ENCODE results near the gene DISP2. TPM values are rescaled to one million over a fixed set of nuclear protein-coding genes. Genes with fewer than 3 reads are reported as not detected.
A peak's percentile ranks its signal among the peaks of the same experiment; 100 is the strongest.

The DISP2 gene
- total RNA-seq, 1 donor from 2014 or later: under 0.01 TPM

DNA sequence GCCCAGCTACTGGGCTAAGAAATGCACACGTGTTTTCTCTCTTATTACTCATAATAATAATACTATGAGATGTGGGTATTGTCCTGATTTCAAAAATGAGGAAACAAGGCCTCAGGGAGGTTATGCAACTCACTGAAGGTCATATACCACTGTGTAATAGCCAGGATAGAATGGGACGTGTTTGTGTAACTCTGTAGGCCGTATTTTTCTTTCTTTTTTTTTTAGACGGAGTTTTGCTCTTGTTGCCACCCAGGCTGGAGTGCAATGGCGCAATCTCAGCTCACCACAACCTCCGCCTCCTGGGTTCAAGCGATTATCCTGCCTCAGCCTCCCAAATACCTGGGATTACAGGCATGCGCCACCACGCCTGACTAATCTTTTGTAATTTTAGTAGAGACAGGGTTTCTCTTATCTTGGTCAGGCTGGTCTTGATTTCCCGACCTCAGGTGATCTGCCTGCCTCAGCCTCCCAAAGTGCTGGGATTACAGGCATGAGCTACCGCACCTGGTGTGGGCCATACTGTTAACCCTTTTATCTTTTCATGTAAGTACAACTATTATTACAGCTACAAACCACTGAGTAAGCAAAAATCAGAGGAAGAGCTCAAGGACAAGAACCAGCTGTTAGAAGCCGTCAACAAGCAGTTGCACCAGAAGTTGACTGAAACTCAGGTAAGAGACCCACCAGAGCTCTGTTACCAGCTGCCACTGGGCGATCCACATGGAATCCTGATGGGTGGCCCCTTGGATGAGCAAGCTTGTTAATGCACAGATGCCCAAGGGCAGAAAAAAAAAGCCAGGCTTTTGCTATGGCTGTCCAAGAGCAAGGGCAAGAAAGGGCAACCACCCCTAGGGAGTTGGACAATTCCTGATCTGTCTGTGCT, 31.2 kb downstream of the DISP2 start:
- FAIRE-seq (no peak), DNase-seq (ENCODE audit: low read depth) (peak; percentile 40)

DNA sequence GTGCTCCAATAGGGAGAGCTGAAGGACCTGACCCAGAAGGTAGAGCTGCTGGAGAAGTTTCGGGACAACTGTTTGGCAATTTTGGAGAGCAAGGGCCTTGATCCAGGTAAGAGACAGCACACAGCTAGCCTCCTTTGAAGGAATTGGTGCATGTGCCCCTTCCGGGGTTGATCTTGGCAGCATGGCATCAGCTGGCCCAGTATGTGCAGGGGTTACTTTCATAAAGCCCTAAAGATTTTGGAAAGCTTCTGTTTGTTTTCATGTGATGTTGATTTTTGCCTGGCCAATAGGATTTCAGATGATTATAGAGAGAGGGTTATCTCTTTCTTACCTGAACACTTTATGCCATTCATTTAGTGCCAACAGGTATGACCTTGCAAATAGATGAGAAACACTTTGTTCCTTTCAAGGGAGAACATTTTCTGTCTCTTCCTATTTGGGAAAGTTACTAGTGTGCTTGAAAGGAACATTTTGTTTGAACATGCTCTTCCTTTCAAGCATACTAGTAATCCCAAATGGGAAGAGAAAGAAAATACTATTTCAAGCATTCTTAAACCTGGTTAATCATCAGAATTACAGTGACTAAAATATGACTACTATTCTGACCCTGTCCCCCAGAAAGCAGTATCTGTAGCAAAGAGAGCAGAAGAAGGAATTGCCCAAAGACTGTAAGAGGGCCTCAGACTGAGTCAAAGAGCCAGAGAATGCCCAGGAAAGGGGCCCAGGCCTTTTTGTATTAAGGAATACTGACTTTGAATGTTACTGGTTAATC, 32.0 kb downstream of the DISP2 start:
- Histone ChIP-seq H3K4me3 (ENCODE audit: low read depth, low read length) (no peak overlapping the region), H3K36me3 (ENCODE audit: control insufficient read depth, insufficient read depth, low read length) (peaks cover 19% of the 10 kb centered on the region), H3K27me3 (ENCODE audit: control insufficient read depth, insufficient read depth, low read length) (no peaks in the 10 kb centered on the region)
- no peak for FAIRE-seq
- DNase-seq (ENCODE audit: low read depth): no peak
- TF ChIP-seq, protein P1, sequence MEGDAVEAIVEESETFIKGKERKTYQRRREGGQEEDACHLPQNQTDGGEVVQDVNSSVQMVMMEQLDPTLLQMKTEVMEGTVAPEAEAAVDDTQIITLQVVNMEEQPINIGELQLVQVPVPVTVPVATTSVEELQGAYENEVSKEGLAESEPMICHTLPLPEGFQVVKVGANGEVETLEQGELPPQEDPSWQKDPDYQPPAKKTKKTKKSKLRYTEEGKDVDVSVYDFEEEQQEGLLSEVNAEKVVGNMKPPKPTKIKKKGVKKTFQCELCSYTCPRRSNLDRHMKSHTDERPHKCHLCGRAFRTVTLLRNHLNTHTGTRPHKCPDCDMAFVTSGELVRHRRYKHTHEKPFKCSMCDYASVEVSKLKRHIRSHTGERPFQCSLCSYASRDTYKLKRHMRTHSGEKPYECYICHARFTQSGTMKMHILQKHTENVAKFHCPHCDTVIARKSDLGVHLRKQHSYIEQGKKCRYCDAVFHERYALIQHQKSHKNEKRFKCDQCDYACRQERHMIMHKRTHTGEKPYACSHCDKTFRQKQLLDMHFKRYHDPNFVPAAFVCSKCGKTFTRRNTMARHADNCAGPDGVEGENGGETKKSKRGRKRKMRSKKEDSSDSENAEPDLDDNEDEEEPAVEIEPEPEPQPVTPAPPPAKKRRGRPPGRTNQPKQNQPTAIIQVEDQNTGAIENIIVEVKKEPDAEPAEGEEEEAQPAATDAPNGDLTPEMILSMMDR (IDR thresholded peaks at IDR 0.05; ENCODE audit: insufficient read depth, low read length, severe bottlenecking): no peak

More for the DNA sequence above, 31.2 kb downstream of the DISP2 start:
- Histone ChIP-seq H3K4me3 (ENCODE audit: low read depth, low read length) (no peak overlapping the region), H3K36me3 (ENCODE audit: control insufficient read depth, insufficient read depth, low read length) (peaks cover 19% of the 10 kb centered on the region), H3K27me3 (ENCODE audit: control insufficient read depth, insufficient read depth, low read length) (no peaks in the 10 kb centered on the region)
- TF ChIP-seq, protein P1 (IDR thresholded peaks at IDR 0.05; ENCODE audit: insufficient read depth, low read length, severe bottlenecking): no peak

DNA sequence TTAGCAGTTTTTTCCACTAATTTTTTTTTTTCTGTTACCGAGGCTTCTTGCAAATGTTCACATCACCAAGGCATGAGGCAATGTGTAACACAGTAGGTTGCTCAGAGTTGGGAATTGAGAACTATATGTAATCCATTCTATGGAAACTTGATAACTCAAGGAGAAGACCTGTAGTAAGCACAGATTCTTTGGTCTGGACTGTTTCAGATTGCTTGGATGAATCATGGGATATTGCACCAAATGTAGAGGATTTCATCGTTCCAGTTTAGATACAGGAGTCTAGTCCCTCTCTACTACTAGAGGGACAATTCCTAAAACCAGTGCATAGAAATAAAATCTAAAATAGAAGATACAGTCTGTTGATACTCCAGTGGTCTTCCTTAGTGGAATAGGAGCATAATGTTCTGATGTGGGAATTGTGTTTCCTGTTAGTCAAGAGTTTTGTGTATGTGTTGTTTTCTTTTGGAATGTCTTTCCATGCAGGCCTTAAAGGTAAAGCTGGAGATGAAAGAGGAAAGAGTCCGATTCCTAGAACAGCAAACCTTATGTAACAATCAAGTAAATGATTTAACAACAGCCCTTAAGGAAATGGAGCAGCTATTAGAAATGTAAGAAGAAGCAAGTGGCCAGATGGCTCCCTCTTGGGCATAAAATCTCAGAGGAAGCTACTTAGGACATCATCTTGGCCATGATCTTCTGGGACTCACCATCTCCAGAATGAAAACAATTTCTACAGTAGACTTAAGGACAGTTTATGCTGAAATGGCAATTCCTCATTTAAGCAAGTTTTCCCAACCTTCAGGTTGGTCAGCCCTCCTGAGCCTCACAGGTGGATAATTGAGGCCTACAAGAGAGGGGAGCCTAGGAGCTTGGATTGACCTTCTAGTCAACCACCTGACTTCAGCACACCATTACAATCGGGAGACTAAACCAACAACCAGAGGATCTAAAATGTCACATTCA, 35.2 kb downstream of the DISP2 start:
- DNase-seq (ENCODE audit: low read depth): no peak
- no peak for FAIRE-seq
- TF ChIP-seq, protein P1 (IDR thresholded peaks at IDR 0.05; ENCODE audit: insufficient read depth, low read length, severe bottlenecking): no peak
- Histone ChIP-seq H3K27me3 (ENCODE audit: control insufficient read depth, insufficient read depth, low read length) (no peaks in the 10 kb centered on the region), H3K36me3 (ENCODE audit: control insufficient read depth, insufficient read depth, low read length) (peaks cover 14% of the 10 kb centered on the region), H3K4me3 (ENCODE audit: low read depth, low read length) (no peak overlapping the region)

DNA sequence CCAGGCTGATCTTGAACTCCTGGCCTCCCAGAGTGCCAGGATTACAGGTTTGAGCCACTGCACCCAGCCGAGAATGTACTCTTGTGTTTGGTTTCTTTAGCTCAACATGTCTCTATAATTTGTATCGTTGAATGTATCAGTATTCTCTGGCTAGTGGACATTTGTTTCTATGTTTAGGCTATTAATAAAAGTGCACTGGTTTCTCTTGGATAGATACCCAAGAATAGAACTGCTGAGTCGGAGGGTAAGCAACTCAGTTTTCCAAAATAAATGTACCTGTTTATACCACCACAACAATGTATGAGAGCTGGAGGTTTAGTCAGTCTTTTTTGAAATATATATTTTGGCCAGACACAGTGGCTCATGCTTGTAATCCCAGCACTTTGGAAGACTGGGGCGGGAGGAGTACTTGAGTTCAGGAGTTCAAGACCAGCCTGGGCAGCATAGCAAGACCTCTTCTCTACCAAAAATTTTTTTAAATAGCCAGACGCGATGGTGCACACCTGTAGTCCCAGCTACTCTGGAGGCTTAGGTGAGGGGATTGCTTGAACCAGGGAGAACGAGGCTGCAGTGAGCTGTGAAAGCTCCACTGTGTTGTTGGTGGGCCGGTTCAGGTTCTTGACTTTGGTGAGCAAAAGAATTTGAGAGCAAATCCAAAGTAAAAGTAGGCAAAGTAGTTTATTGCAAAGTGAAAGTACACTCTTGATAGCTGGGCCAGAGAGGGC, 39.8 kb downstream of the DISP2 start:
- TF ChIP-seq, protein P1 (IDR thresholded peaks at IDR 0.05; ENCODE audit: insufficient read depth, low read length, severe bottlenecking): no peak
- FAIRE-seq (no peak), DNase-seq (ENCODE audit: low read depth) (no peak)
- Histone ChIP-seq H3K36me3 (ENCODE audit: control insufficient read depth, insufficient read depth, low read length) (peaks cover 3% of the 10 kb centered on the region), H3K4me3 (ENCODE audit: low read depth, low read length) (no peak overlapping the region), H3K27me3 (ENCODE audit: control insufficient read depth, insufficient read depth, low read length) (no peaks in the 10 kb centered on the region)

DNA sequence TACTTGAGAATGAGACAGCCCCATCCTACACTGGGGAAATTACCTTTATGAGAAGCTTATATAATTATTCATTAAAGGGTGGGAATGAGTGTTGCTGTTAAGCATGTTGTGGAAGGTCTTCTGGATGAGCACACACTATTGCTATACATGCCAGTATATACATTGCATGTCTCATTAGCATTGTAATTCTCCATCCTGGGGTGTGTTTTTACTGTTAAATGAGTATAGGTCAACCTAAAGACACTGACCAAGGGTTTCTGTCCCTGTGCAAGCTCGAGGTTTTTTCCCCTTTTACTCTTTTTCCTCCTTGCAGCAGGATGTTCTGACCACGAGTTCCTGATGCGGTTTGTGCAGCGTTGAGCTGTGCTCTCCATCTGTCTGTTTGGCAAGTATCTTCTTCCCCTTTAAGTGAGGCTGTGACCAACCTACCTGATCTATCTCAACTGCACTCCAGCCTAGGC, 40.4 kb downstream of the DISP2 start:
- no peak overlapping the region for H3K4me3 ChIP-seq (ENCODE audit: low read depth, low read length)
- TF ChIP-seq, protein P1 (IDR thresholded peaks at IDR 0.05; ENCODE audit: insufficient read depth, low read length, severe bottlenecking): no peak
- no peak for FAIRE-seq
- H3K36me3 ChIP-seq (ENCODE audit: control insufficient read depth, insufficient read depth, low read length): peaks cover 1% of the 10 kb centered on the region
- DNase-seq (ENCODE audit: low read depth): no peak
- no peaks in the 10 kb centered on the region for H3K27me3 ChIP-seq (ENCODE audit: control insufficient read depth, insufficient read depth, low read length)

All from bronchial epithelial cell (primary cell).